NCI-H2029 treated with DMSO at 0.1 percent for 48 hours (cell line): ENCODE data around the gene LAPTM4A.
"Not testable (repeated sequence)": the region's sequence is repeated elsewhere in the genome, so short reads cannot be mapped to it uniquely, and the experiment has no call there.

Source experiments
- DNase-seq: peaks from one replicate; lab custom pipeline; 2025; lab: John Stamatoyannopoulos, UW

Gene LAPTM4A

DNA sequence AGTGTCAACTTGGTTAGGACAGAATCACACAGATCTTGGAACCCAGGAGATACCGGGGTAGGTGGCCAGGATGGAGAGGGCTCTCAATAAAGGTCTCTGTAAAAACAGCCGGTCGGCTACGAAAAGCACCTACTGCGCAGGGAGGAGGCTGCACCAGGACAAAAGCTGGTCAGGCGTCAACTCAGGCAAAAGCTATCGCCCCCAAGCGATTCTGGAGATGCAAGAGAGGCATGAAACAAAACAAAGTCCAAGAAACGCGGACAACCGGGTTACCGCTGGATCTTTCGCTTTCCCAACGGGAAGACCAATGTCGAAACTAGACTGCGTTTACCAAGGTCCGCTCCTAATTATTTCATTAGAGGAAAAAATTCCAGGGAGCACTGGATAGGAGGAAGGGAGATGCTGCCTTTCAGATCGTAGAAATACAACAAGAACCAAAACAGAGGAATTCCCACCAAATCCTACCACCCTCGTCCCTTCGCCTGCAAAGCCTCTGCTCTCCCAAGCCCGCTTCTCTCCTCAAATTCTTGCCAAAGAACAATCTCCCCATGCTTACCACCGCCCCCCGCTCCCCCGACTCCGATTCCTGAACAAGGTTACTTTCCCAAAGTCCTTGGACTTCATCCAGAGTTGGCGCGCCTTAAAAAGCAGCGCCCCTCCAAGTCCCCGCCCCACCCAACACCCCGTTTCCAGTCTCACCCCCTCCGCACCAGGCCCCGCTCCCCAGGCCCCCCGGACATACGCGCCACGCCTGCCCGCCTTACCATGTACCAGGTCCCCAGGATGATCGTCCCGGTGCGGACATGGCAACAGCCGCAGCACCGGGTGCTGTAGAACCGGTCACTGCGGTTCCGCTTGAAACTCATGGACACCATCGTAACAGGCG lies 539 bp downstream of the LAPTM4A start:
- no peak for DNase-seq

- DNase-seq: no peak
Observed at GRCh38 chr2:20050104-20050645, 1.3 kb downstream of the LAPTM4A start.

DNA sequence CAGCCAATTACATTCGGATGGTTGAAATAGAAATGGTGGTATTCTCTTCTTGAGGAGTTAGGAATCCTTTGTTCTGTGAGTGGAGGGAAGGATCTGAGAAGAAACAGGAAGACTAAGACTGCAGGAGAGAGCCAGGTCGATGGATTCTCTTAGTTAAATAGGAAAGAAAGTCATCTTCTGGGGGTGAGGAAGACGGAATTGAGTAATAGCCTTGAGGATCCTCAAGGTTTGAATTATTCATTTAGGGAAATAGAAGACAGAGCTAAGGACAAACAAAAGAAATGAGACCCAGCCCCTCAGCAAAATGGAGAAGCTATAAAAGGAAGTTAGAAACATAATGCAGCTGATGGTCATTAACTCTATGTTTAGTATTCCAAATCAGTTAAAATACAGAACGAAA lies 1.8 kb downstream of the LAPTM4A start:
- DNase-seq: no peak

DNA sequence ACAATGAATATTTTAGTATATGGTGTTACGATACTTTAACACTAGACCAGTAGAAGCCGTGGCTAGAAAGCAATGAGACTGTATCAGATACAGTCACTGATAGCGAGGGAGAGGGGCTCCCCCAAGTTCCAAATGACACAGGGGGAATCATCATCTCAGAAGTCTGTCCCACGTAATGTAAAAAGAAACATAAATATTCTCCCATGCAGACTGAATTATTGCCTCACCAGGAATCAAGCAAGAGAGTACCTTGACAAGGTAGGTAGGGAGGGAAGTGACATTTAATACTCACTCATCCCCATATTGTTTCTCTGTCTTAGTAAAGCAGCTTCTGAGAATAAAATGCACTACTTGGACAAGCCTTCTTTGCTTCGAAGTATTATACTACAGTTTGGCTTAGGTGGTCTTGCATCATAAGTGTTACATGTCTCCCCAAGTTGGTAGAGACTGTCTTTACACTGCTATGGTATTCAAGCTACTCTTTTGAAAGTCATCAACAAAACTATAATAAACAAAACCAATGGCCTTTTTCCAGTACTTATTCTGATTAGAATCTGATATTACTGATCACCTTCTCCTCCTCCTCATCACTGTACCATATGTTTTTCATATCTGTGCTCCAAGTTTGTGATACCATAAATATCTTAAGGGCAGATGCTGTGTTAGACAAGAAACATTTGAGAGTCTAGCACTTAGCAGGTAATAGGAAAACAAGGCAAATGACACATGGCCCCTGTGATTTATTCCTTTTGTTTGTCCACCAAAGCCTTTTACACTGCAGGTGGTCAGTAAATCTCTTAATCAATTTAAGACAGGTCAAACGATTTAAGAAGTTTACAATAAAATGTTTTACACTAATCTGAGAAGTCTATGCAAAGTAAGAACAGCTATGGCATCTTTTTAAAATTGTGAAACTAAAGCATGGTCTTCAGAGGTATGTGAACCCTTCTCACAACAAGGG lies 2.7 kb downstream of the LAPTM4A start:
- no peak for DNase-seq

- DNase-seq: not testable (repeated sequence)
Observed at GRCh38 chr2:20045712-20046292, 5.6 kb downstream of the LAPTM4A start.

- DNase-seq: no peak
Observed at GRCh38 chr2:20044778-20045177, 6.7 kb downstream of the LAPTM4A start.

DNA sequence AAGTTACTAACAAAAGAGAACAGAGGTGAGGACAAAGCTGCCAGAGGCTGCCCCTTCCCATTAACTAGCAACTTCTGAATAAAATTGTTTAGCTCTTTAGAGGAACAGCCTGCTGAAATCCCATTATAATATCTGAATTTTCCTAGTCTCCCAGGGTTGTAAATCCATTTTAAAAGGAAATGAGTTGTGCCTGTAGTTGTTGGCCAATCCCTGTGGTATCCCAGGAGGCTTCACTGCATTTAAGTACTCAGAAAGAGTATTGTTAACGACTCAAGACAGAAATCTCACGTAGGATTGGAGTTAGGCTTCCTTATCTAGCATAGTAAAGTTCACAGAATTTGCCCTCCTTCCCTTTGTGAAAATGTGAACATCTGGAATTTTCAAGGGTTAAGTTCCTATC lies 8.9 kb downstream of the LAPTM4A start:
- no peak for DNase-seq

- no peak for DNase-seq
Observed at GRCh38 chr2:20040489-20041172, 10.8 kb downstream of the LAPTM4A start.

GRCh38 chr2:20037660-20038059 lies 13.8 kb downstream of the LAPTM4A start:
- no peak for DNase-seq

DNA sequence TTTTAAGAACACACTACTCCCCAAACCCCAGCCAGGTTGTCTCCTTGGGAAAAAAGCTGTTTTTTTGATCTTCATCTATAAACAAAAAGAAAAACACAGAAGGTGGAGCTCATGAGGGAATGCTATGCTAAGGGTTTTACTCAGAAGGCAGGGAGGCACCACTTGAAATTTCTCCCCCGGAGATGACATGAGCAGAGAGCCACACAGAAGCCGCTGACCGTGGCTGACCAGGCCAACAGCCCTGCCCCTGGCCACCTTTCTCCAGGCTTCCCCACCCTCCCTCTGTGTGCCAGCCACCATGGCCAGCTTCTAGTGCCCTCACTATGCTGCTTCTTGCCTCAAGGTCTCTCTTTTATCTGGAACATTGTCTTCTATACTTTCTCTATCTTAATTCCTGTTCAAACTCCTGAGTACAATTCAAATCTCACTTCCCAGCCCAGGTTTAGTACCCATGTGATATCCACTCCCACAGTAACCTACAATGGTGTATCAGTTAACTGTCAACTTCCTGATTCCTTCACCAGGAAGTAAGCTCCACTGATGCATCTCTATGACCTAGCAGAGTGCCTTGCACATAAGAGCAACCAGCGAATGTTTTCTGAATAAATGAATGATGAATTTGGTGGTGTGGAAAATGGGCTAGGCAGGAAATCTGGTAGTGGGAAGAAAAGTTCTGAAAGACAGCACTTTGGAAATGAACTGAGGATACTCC lies 15.3 kb downstream of the LAPTM4A start:
- DNase-seq: no peak

- DNase-seq: no peak
Observed at GRCh38 chr2:20034821-20035220, 16.6 kb downstream of the LAPTM4A start.

DNA sequence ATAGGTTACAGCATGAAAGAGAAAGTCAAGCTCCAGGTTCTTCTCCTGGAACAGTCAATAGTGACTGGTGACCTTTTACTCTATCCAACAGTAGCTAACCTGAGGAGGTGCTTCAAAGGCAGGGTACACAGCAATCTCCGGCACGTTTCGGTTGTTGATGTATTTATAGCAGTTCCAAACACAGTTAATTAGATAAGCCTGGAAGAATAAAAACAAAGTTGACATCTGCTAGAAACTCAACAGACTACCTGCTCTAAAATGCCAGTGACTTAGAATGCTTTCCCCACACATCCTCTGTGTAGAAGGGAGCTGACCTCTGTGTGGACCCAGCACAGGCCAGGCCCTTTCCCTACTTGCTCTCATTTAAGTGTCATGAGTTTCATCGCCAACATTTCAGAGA lies 17.2 kb downstream of the LAPTM4A start:
- DNase-seq: no peak

DNA sequence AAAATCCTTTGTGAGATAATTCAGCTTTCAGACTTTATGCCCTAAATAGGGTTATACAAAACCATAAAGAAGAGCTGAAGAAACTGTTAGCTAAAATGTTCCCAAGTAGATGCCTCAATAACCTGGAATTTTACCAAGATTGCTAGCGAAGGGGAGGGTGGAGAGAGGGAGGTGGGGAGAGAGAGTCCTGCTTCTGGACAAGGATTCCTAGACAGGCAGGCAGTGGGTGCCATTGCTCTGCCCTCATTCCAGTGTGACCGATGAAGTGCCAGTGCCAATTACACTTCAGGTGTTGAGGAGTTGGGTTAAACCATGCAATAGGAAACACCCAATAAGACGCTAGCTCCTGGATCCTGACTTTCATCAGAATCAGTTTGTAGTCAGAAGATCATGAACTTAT lies 18.1 kb downstream of the LAPTM4A start:
- no peak for DNase-seq

DNA sequence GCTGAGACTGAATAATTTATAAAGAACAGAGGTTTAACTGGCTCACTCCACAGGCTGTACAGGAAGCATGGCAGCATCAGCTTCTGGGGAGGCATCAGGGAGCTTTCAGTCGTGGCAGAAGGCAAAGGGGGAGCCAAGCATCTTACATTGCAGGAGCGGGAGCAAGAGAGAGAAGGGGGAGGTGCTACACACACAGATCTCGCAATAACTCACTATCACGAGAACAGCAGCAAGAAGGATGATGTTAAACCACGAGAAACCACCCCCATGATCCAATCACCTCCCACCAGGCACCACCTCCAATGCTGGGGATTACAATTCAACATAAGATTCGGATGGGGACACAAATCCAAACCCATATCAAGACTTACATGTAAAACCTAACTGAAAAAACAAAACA lies 21.2 kb downstream of the LAPTM4A start:
- no peak for DNase-seq

GRCh38 chr2:20027705-20028434 lies 23.6 kb downstream of the LAPTM4A start:
- DNase-seq: no peak

GRCh38 chr2:20027260-20027677 lies 24.2 kb downstream of the LAPTM4A start:
- no peak for DNase-seq

GRCh38 chr2:20025065-20025786 lies 26.2 kb downstream of the LAPTM4A start:
- DNase-seq: no peak

GRCh38 chr2:20023688-20024087 lies 27.7 kb downstream of the LAPTM4A start:
- no peak for DNase-seq

GRCh38 chr2:20021405-20022009 lies 29.9 kb downstream of the LAPTM4A start:
- no peak for DNase-seq
